ENCODE results near the gene CHST9. TPM values are rescaled to one million over a fixed set of nuclear protein-coding genes. Genes with fewer than 3 reads are reported as not detected.

Gene CHST9
- total RNA-seq, 2 experiments from 2014 or later: not detected

- Histone ChIP-seq H3K4me3 (ENCODE audit: low read length) (no peak overlapping the region), H3K36me3 (ENCODE audit: insufficient read depth, low read length) (no peaks in the 10 kb centered on the region), H3K9me3 (ENCODE audit: control insufficient read depth in 1 of 2, insufficient read depth in 1 of 2, low read length in 2 of 2) (peaks cover 0 to 8% of the 10 kb centered on the region in 2 experiments), H3K27ac (ENCODE audit: low read depth in 1 of 2, low read length in 2 of 2) (no peak overlapping the region), H3K4me1 (ENCODE audit: insufficient read depth, low read length) (no peaks in the 10 kb centered on the region), H3K27me3 (ENCODE audit: control insufficient read depth in 1 of 2, insufficient read depth in 2 of 2, low read length in 2 of 2) (no peaks in the 10 kb centered on the region)
- Mint-ChIP-seq H3K9me3 (peaks cover 6% of the 10 kb centered on the region), H3K27ac (no peak overlapping the region), H3K27me3 (no peaks in the 10 kb centered on the region), H3K36me3 (ENCODE audit: low read depth) (no peaks in the 10 kb centered on the region), H3K4me1 (ENCODE audit: low read depth) (no peaks in the 10 kb centered on the region), H3K4me3 (no peak overlapping the region)
- TF ChIP-seq, protein P1, sequence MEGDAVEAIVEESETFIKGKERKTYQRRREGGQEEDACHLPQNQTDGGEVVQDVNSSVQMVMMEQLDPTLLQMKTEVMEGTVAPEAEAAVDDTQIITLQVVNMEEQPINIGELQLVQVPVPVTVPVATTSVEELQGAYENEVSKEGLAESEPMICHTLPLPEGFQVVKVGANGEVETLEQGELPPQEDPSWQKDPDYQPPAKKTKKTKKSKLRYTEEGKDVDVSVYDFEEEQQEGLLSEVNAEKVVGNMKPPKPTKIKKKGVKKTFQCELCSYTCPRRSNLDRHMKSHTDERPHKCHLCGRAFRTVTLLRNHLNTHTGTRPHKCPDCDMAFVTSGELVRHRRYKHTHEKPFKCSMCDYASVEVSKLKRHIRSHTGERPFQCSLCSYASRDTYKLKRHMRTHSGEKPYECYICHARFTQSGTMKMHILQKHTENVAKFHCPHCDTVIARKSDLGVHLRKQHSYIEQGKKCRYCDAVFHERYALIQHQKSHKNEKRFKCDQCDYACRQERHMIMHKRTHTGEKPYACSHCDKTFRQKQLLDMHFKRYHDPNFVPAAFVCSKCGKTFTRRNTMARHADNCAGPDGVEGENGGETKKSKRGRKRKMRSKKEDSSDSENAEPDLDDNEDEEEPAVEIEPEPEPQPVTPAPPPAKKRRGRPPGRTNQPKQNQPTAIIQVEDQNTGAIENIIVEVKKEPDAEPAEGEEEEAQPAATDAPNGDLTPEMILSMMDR (IDR thresholded peaks at IDR 0.05): no peak
- CTCF ChIA-PET: no interaction called here
- ATAC-seq (ENCODE audit: poor library complexity): no peak
- POLR2A ChIA-PET: no interaction called here
- DNase-seq: no peak
- intact Hi-C loops (cut with DNase I, micrococcal nuclease): no loop called here
Measured at GRCh38 chr18:27109451-27109850, 75.7 kb downstream of the CHST9 start.

DNA sequence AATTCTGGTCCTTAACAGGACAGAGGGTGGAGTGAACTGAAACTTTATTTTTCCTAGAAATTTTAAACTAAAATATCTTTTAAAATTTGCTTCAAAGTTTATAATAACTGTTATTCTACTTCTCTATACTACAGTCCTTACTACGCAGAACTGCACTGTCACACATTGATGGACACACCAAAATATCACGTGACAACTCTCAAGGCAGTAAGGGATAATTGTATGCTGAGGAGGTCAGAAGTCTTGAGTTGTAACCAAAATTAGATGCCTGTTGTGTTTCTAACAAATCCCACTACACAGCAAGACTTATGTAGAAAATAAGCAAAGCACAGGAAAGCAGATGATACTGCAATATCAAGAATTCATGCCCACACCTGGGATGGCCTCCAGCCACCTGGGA lies 76.3 kb downstream of the CHST9 start:
- Mint-ChIP-seq H3K9me3 (peaks cover 6% of the 10 kb centered on the region), H3K27me3 (no peaks in the 10 kb centered on the region), H3K4me3 (no peak overlapping the region), H3K36me3 (ENCODE audit: low read depth) (no peaks in the 10 kb centered on the region), H3K4me1 (ENCODE audit: low read depth) (no peaks in the 10 kb centered on the region), H3K27ac (no peak overlapping the region)
- Histone ChIP-seq H3K9me3 (ENCODE audit: control insufficient read depth in 1 of 2, insufficient read depth in 1 of 2, low read length in 2 of 2) (peaks cover 0 to 8% of the 10 kb centered on the region in 2 experiments), H3K4me3 (ENCODE audit: low read length) (no peak overlapping the region), H3K36me3 (ENCODE audit: insufficient read depth, low read length) (no peaks in the 10 kb centered on the region), H3K27ac (ENCODE audit: low read depth in 1 of 2, low read length in 2 of 2) (no peak overlapping the region), H3K27me3 (ENCODE audit: control insufficient read depth in 1 of 2, insufficient read depth in 2 of 2, low read length in 2 of 2) (no peaks in the 10 kb centered on the region), H3K4me1 (ENCODE audit: insufficient read depth, low read length) (no peaks in the 10 kb centered on the region)
- ATAC-seq (ENCODE audit: poor library complexity): no peak
- no peak for DNase-seq
- intact Hi-C loops (cut with DNase I, micrococcal nuclease): no loop called here
- ChIA-PET CTCF (no interaction called here), POLR2A (no interaction called here)
- TF ChIP-seq, protein P1 (IDR thresholded peaks at IDR 0.05): no peak

DNA sequence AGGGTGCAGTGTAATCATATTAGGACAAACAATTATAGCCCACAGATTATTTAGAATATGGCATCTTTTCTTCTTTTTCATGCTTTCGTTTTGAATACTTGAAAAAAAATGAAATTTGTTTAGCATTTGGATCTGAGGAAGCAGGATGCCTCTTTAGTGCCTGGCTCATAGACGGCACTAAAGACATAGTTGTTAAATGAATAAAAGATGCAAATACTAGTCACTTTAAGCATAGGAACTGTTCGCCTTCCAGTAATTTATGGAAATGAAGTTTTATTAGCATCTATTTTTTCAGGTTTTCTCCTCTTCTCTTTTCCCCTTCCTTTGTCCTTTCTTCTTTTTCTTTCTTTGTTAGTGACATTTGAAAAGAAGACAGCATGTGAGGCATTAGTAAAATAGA lies 80.4 kb downstream of the CHST9 start:
- ATAC-seq (ENCODE audit: poor library complexity): no peak
- Mint-ChIP-seq H3K9me3 (peaks cover 5% of the 10 kb centered on the region), H3K4me3 (no peak overlapping the region), H3K27me3 (no peaks in the 10 kb centered on the region), H3K4me1 (ENCODE audit: low read depth) (no peaks in the 10 kb centered on the region), H3K36me3 (ENCODE audit: low read depth) (no peaks in the 10 kb centered on the region), H3K27ac (no peak overlapping the region)
- CTCF ChIA-PET: no interaction called here
- H3K4me1 ChIP-seq (ENCODE audit: insufficient read depth, low read length): no peaks in the 10 kb centered on the region
- no peaks in the 10 kb centered on the region for H3K27me3 ChIP-seq (ENCODE audit: control insufficient read depth in 1 of 2, insufficient read depth in 2 of 2, low read length in 2 of 2)
- H3K36me3 ChIP-seq (ENCODE audit: insufficient read depth, low read length): no peaks in the 10 kb centered on the region
- POLR2A ChIA-PET: no interaction called here
- intact Hi-C loops (cut with DNase I, micrococcal nuclease): no loop called here
- TF ChIP-seq, protein P1 (IDR thresholded peaks at IDR 0.05): no peak
- DNase-seq: no peak
- no peak overlapping the region for H3K27ac ChIP-seq (ENCODE audit: low read depth in 1 of 2, low read length in 2 of 2)
- H3K4me3 ChIP-seq (ENCODE audit: low read length): no peak overlapping the region
- H3K9me3 ChIP-seq (ENCODE audit: control insufficient read depth in 1 of 2, insufficient read depth in 1 of 2, low read length in 2 of 2): peaks cover 0 to 3% of the 10 kb centered on the region in 2 experiments

All from CD4-positive, alpha-beta T cell (primary cell).